Smooth muscle cell (in vitro differentiated cells): ENCODE data around the gene KCTD15. TPM values are rescaled to one million over a fixed set of nuclear protein-coding genes. Genes with fewer than 3 reads are reported as not detected.

Experiments used
- DNase-seq: peaks from one replicate; lab custom pipeline; 2025; ENCODE audit not compliant: unreplicated experiment; lab: John Stamatoyannopoulos, UW
- H2AFZ ChIP-seq: fragments of 200-600 bp; sonication (generic); 2 replicates; pipeline ENCODE4 v1.6.0; 2016; ENCODE audit warnings: antibody characterized with exemption, low read depth, mild to moderate bottlenecking
- H3F3A ChIP-seq: fragments of 200-600 bp; sonication (generic); 2 replicates; pipeline ENCODE4 v1.6.0; 2017; ENCODE audit warnings: antibody characterized with exemption, low read depth
- H3K27ac ChIP-seq: fragments of 200-600 bp; sonication (generic); 2 replicates; pipeline ENCODE4 v1.5.1; 2016; ENCODE audit warnings: low read depth, mild to moderate bottlenecking
- H3K27me3 ChIP-seq: fragments of 200-600 bp; sonication (generic); 2 replicates; pipeline ENCODE4 v1.6.1; 2016; ENCODE audit warnings: low read depth, mild to moderate bottlenecking
- H3K36me3 ChIP-seq: fragments of 200-600 bp; sonication (generic); 2 replicates; pipeline ENCODE4 v1.5.1; 2016; ENCODE audit warnings: low read depth
- H3K4me1 ChIP-seq: fragments of 200-600 bp; sonication (generic); 2 replicates; pipeline ENCODE4 v1.5.1; 2016; ENCODE audit warnings: low read depth
- H3K4me2 ChIP-seq: fragments of 200-600 bp; sonication (generic); 2 replicates; pipeline ENCODE4 v1.6.0; 2016; ENCODE audit warnings: mild to moderate bottlenecking
- H3K4me3 ChIP-seq: fragments of 200-600 bp; sonication (generic); 2 replicates; pipeline ENCODE4 v1.5.1; 2016; ENCODE audit warnings: mild to moderate bottlenecking
- H3K79me2 ChIP-seq: fragments of 200-600 bp; sonication (generic); 2 replicates; pipeline ENCODE4 v1.6.0; 2016; ENCODE audit warnings: low read depth, mild to moderate bottlenecking
- H3K9ac ChIP-seq: fragments of 200-600 bp; sonication (generic); 2 replicates; pipeline ENCODE4 v1.6.0; 2016; ENCODE audit warnings: low read depth
- H3K9me3 ChIP-seq: fragments of 200-600 bp; sonication (generic); replicated peaks from 2 replicates; pipeline ENCODE4 v1.5.1; 2016; ENCODE audit warnings: low read depth
- H4K20me1 ChIP-seq: fragments of 200-600 bp; sonication (generic); 2 replicates; pipeline ENCODE4 v1.6.0; 2016; ENCODE audit warnings: low read depth
- WGBS: methylation state at CpG from one replicate; pipeline ENCODE4 v1.1.7; 2016; ENCODE audit warnings: low lambda C conversion rate; 5-methylcytosine and 5-hydroxymethylcytosine counted together
- polyA plus RNA-seq: library from polyadenylated mRNA; unstranded; fragments of >200 nt; fragmentation: Nextera tagmentation; extraction: Ambion mirVana; gene quantifications from 2 replicates; pipeline ENCODE4 v1.2.1, GENCODE V29; 2016
- total RNA-seq: library from RNA; depleted of rRNA; stranded (reverse); fragments of >200 nt; gene quantifications from 2 replicates; pipeline ENCODE4 v1.2.3, GENCODE V29; 2014
- TF ChIP-seq, protein P1 (sequence below): fragments of 200-600 bp; sonication (generic); IDR thresholded peaks from 2 replicates; pipeline ENCODE4 v1.5.1; 2017; ENCODE audit warnings: borderline replicate concordance, mild to moderate bottlenecking, antibody characterized with exemption; ENCODE audit not compliant: insufficient read depth, poor library complexity, severe bottlenecking

The KCTD15 gene
- total and polyA plus RNA-seq, 2 experiments from 2014 or later = 9.6 to 54.3 TPM

DNA sequence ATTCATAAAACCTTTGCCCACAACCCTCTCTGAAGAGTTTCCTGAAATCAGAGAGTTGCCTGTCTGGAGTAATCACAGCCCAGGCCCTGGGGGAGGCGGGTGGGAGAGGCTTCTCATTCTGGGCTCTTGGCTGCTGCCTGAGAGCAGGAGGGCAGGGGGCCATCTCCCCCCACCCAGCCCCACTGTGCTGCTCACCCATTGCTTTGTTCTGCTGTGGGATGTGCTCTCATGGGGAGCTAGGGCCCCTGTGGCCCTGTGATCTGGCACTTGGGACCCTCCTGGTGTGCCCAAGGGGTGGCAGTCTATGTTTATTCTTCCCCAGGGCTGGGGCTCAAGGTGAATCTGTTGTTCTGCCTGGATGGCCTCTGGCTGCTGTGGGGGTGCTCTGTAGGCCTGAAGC is 6.1 kb downstream of the KCTD15 start:
- H3K9me3 ChIP-seq = no peaks in the 10 kb centered on the region
- H3K9ac ChIP-seq = no peak overlapping the region
- WGBS = 100% methylated on average over 1 of the region's 1 CpG
- no peak overlapping the region for H3K4me2 ChIP-seq
- no peak for DNase-seq
- H3F3A ChIP-seq = peaks cover 2% of the 10 kb centered on the region
- peaks cover 31% of the 10 kb centered on the region for H3K79me2 ChIP-seq
- H3K27ac ChIP-seq = no peak overlapping the region
- H3K4me3 ChIP-seq = no peak overlapping the region
- H3K36me3 ChIP-seq = no peaks in the 10 kb centered on the region
- H3K27me3 ChIP-seq = no peaks in the 10 kb centered on the region
- TF ChIP-seq, protein P1, sequence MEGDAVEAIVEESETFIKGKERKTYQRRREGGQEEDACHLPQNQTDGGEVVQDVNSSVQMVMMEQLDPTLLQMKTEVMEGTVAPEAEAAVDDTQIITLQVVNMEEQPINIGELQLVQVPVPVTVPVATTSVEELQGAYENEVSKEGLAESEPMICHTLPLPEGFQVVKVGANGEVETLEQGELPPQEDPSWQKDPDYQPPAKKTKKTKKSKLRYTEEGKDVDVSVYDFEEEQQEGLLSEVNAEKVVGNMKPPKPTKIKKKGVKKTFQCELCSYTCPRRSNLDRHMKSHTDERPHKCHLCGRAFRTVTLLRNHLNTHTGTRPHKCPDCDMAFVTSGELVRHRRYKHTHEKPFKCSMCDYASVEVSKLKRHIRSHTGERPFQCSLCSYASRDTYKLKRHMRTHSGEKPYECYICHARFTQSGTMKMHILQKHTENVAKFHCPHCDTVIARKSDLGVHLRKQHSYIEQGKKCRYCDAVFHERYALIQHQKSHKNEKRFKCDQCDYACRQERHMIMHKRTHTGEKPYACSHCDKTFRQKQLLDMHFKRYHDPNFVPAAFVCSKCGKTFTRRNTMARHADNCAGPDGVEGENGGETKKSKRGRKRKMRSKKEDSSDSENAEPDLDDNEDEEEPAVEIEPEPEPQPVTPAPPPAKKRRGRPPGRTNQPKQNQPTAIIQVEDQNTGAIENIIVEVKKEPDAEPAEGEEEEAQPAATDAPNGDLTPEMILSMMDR = no peak
- H3K4me1 ChIP-seq = peaks cover 8% of the 10 kb centered on the region
- H4K20me1 ChIP-seq = peaks cover 81% of the 10 kb centered on the region
- H2AFZ ChIP-seq = no peak overlapping the region

DNA sequence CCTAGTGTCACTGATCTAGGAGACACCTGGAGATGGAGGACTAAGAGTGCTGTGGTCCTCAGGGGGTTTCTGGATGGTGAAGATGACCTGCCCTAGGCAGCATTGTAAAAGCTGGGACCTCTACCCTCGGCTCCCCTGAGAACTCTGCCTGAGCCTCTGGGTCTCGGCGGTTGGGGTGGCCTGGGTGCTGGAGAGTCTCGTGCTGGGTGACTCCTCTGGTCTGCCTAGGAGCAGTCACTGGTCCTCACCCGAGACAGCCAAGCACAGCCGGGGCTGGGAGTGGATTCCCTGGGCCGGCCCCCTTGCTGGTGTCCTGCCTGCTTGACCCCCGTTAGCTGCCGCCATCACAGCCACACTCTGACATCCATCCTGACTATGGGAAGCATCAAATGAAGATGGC is 6.7 kb downstream of the KCTD15 start:
- no peak overlapping the region for H3K27ac ChIP-seq
- H3K4me1 ChIP-seq = peaks cover 8% of the 10 kb centered on the region
- WGBS = 97% methylated on average over 9 of the region's 9 CpGs
- H3K27me3 ChIP-seq = no peaks in the 10 kb centered on the region
- TF ChIP-seq, protein P1 = no peak
- H3F3A ChIP-seq = no peaks in the 10 kb centered on the region
- H2AFZ ChIP-seq = no peak overlapping the region
- no peak overlapping the region for H3K4me2 ChIP-seq
- DNase-seq = no peak
- no peaks in the 10 kb centered on the region for H3K9me3 ChIP-seq
- no peaks in the 10 kb centered on the region for H3K36me3 ChIP-seq
- H3K4me3 ChIP-seq = no peak overlapping the region
- H4K20me1 ChIP-seq = peaks cover 87% of the 10 kb centered on the region
- peaks cover 31% of the 10 kb centered on the region for H3K79me2 ChIP-seq
- H3K9ac ChIP-seq = no peak overlapping the region

DNA sequence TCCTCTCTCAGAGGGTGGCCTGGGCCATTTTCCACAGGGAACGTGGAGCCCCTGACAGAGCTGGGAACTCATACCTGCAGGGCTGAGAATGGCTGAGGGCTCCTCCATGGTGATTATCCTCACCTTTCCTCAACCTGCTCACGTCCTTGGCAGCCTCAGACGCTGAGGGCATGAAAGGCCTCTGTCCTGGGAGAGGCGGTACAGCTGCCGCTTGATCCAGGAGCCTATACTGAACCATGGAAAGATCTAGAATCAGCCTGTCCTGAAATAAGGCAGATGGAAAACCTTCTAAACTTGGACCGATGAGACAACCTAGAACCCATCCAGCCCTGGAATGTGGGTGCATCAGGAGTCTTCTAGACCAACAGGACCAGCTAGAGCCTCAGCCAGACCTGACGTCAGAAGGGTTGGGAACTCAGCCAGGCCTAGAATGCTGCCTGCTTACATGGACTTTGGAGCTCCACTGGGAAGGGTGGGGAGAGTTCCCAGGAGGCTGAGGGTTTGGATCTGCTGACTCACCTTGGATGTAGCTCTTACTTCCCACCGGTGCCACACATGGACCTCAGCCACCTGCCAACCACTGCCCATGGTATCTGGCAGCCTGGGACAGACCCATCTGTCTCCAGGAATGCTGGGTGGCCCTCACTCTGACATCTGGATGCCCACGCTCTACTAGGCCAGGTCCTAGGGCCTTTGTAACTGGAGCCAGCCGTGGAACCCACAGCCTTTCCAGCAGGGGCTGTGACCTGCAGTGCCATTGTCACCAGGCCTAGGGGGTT is 7.5 kb downstream of the KCTD15 start:
- Histone ChIP-seq H3K9me3 (no peaks in the 10 kb centered on the region), H3K36me3 (no peaks in the 10 kb centered on the region), H4K20me1 (peaks cover 93% of the 10 kb centered on the region), H3K79me2 (peaks cover 31% of the 10 kb centered on the region), H3K27ac (no peak overlapping the region), H3K27me3 (no peaks in the 10 kb centered on the region), H3K4me2 (no peak overlapping the region), H2AFZ (no peak overlapping the region), H3F3A (no peaks in the 10 kb centered on the region), H3K4me3 (no peak overlapping the region), H3K4me1 (peaks cover 5% of the 10 kb centered on the region), H3K9ac (no peak overlapping the region)
- TF ChIP-seq, protein P1 = no peak
- WGBS = 95% methylated on average over 10 of the region's 10 CpGs
- no peak for DNase-seq

DNA sequence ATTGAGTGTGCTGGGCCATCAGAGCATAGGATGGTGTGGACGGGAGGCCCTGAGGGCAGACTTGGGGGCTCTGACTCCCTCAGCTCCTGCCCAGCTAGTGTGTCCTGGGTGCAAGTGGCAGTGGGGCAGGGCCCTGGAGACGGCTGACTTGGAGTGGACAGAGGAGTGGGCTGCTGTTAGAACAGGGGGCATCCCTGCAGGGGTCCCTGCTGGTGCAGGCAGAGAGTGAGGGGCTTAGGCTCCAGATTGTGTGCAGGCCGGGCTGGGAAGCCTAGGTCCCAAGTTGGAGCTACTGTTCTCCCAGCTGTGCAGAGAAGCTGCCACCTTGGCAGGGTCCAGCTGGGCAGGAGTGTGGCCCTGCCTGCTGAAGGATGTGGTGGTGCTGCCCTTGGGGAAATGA is 8.6 kb downstream of the KCTD15 start:
- no peak overlapping the region for H3K27ac ChIP-seq
- no peak overlapping the region for H3K4me2 ChIP-seq
- no peaks in the 10 kb centered on the region for H3K36me3 ChIP-seq
- no peaks in the 10 kb centered on the region for H3K27me3 ChIP-seq
- H4K20me1 ChIP-seq = peaks cover 92% of the 10 kb centered on the region
- no peak overlapping the region for H3K9ac ChIP-seq
- no peak for DNase-seq
- TF ChIP-seq, protein P1 = no peak
- H2AFZ ChIP-seq = no peak overlapping the region
- H3K4me1 ChIP-seq = no peaks in the 10 kb centered on the region
- H3K9me3 ChIP-seq = no peaks in the 10 kb centered on the region
- H3K79me2 ChIP-seq = peaks cover 21% of the 10 kb centered on the region
- 92% methylated on average over 3 of the region's 3 CpGs for WGBS
- H3K4me3 ChIP-seq = no peak overlapping the region
- no peaks in the 10 kb centered on the region for H3F3A ChIP-seq
